KOPT-K1 (cell line): Measurements from ENCODE around the gene ZYG11B.
"Not testable (repeated sequence)": the region's sequence is repeated elsewhere in the genome, so short reads cannot be mapped to it uniquely, and the experiment has no call there.

ENCODE experiments used
- H3K27ac ChIP-seq: fragments of 200-600 bp; sonication (generic); 2 replicates; pipeline ENCODE4 v1.5.1; 2016; ENCODE audit warnings: antibody characterized with exemption, mild to moderate bottlenecking, low read depth, low read length; ENCODE audit not compliant: poor library complexity, severe bottlenecking
- H3K36me3 ChIP-seq: fragments of 200-600 bp; sonication (generic); 2 replicates; pipeline ENCODE4 v1.5.1; 2017; ENCODE audit warnings: antibody characterized with exemption, mild to moderate bottlenecking, low read length, moderate library complexity; ENCODE audit not compliant: insufficient read depth
- H3K9me3 ChIP-seq: fragments of 200-600 bp; sonication (generic); 2 replicates; pipeline ENCODE4 v1.5.1; 2017; ENCODE audit warnings: antibody characterized with exemption, low read length, mild to moderate bottlenecking; ENCODE audit not compliant: insufficient read depth, poor library complexity, severe bottlenecking

The ZYG11B gene

DNA sequence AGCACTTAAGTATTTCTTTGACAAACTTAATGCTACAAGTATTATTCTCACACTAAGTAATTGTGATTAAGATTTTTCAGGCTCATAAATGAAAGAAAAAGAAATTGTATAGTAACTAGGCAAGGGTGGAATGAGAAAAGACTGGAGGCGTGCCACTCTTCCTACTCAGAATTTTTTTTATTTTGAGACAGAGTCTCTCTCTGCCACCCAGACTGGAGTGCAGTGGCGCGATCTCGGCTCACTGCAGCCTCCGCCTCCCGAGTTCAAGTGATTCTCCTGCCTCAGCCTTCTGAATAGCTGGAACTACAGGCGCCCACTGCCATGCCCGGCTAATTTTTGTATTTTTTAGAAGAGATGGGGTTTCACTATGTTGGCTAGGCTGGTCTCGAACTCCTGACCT, 9.1 kb downstream of the ZYG11B start:
- H3K27ac ChIP-seq, H3K36me3 ChIP-seq: not testable (repeated sequence)

DNA sequence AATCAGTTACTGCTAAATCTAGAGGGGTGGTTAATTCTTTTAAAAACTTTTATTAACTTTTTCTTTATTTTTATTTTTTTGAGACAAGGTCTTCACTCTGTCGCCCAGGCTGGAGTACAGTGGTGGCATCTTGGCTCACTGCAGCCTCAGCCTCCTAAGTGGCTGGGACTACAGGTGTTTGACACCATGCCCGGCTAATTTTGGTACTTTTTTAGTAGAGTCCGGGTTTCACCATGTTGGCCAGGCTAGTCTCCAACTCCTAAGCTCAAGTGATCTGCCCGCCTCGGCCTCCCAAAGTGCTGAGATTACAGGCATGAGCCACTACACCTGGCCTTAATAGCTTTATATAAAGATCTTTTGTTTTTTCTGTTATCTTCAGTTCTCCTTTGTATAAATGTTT, 11.9 kb downstream of the ZYG11B start:
- Histone ChIP-seq H3K9me3 (no peaks in the 10 kb centered on the region), H3K27ac (no peak overlapping the region), H3K36me3 (no peaks in the 10 kb centered on the region)

More for the DNA sequence above, 9.1 kb downstream of the ZYG11B start:
- H3K9me3 ChIP-seq = not testable (repeated sequence)

DNA sequence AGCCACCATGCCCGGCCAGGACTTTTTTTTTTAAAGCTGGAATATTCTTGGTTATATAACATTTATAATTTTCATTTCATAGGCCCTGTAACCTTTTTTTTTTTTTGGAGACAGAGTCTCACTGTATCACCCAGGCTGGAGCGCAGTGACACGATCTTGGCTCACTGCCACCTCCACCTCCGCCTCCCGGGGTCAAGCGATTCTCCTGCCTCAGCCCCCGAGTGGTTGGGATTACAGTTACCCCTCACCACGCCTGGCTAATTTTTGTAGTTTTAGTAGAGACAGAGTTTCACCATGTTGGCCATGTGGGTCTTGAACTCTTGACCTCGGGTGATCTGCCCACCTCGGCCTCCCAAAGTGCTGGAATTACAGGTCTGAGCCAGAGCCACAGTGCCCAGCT, 12.6 kb downstream of the ZYG11B start:
- no peaks in the 10 kb centered on the region for H3K36me3 ChIP-seq
- no peaks in the 10 kb centered on the region for H3K9me3 ChIP-seq
- H3K27ac ChIP-seq = no peak overlapping the region

DNA sequence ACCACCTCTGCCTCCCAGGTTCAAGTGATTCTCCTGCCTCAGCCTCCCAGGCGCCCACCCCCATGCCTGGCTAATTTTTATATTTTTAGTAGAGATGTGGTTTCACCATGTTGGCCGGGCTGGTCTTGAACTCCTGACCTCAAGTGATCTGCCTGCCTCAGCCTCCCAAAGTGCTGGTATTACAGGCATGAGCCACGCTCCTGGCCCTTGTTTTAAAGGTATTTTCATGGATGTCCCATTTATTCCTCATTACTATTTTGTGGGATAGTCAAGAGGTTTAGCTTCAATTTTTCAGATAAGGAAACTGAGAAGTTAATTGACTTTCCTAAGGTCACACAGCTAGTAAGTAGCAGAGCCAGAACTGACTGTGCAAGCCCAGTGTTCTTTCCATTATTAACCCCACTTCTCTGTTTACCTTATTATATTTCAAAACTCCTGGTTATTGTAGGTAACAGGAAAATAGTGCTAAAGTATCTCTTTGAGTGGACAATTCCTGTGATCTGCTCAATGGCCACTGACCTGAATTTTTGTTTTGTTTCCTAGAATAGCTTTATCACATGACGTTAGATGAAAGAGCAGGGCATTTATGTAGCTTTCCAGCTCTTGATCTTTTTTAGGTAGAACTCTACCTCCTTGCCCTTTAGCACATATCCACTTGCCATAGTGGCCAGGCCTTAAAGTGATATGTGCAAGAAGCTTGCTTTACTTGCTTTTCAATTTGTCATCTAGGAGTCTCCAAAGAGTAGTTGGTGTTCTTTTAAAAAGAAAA, 13.6 kb downstream of the ZYG11B start:
- H3K9me3 ChIP-seq = no peaks in the 10 kb centered on the region
- H3K27ac ChIP-seq = no peak overlapping the region
- H3K36me3 ChIP-seq = no peaks in the 10 kb centered on the region

DNA sequence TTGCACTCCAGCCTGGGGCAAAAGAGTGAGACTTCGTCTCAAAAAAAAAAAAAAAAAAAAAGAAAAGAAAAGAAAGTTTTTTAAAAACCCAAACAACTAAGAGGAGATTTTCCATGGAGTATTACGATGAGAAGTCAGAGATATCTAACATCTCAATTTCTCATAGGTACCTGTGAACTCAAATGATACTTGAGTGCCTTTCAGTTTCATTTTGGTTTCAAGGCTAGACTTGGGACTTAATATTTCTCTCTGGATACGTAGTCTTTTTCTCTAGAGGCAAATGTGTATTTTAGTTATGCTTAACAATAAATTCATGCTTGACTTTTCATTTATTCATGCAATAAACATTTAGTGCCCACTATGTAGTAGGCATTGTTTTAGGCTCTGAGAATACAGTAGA, 15.0 kb downstream of the ZYG11B start:
- no peaks in the 10 kb centered on the region for H3K36me3 ChIP-seq
- H3K27ac ChIP-seq = no peak overlapping the region

DNA sequence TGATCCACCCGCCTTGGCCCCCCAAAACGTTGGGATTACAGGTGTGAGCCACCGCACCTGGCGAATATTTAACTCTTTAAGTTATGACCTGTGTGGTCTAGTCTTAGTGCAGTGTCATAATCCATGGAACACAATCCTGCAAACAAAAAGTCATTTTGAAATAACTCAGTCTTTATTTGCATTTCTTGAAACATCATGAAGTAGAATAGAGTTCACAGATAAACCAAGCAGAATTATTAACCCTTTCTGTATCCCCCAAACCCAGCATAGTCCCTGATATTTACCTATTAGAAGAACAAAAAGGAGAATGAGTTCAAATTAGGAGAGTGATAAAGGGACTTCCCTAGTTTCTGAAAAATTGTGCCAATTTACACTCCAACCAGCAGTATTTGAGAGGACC, 19.9 kb downstream of the ZYG11B start:
- Histone ChIP-seq H3K36me3 (no peaks in the 10 kb centered on the region), H3K9me3 (no peaks in the 10 kb centered on the region), H3K27ac (no peak overlapping the region)

More for the DNA sequence above, 15.0 kb downstream of the ZYG11B start:
- H3K9me3 ChIP-seq = no peaks in the 10 kb centered on the region

DNA sequence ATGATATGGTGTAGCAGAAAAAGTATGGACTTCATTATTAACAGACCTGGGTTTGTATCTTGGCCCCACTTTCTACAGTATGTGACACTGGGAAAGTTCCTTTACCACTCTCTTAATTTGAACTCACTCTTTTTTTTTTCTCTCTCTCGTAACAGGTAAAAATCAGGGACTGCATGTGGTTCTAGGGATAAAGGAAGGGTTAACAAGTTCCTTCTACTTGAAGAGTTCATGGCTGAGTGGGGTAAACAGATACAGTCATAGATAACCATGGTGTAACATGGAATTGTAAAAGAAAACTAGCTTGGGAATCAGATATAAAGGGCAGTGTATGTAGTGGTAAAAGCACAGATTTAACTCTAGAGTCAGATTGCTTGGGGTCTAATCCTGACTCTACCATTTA, 21.2 kb downstream of the ZYG11B start:
- Histone ChIP-seq H3K36me3 (no peaks in the 10 kb centered on the region), H3K27ac (no peak overlapping the region), H3K9me3 (no peaks in the 10 kb centered on the region)

DNA sequence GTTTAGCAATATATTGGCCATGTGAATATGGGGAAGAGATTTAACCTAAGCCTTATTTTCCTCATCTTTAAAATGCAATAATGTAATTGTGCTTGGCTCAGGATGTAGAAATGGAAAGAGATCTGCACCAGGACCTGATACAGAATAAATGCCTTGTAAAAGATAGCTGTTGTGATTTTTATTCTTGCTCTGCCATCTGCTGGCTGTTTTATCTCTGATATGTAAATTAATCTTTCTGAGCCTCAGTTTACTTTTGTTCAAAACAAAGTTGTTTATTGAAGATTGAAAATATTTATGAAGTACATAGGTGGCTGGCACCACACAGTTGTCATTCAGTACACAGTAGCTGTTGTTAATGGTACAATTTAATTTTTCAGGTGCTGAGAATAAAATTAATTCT, 21.9 kb downstream of the ZYG11B start:
- Histone ChIP-seq H3K9me3 (no peaks in the 10 kb centered on the region), H3K27ac (no peak overlapping the region), H3K36me3 (no peaks in the 10 kb centered on the region)

DNA sequence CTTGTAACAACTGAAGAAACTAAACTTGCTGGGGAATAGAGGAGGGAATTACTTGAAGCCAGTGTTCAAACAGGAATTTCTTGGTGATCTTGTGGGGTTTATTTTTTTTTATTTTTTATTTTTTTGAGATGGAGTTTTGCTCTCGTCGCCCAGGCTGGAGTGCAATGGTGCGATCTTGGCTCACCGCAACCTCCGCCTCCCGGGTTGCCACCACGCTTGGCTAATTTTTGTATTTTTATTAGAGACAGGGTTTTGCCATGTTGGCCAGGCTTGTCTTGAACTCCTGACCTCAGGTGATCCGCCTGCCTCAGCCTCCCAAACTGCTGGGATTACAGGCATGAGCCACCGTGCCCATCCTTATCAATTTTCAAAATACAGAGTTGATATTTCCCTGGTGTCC, 23.2 kb downstream of the ZYG11B start:
- not testable (repeated sequence) for H3K36me3 ChIP-seq, H3K9me3 ChIP-seq, H3K27ac ChIP-seq

DNA sequence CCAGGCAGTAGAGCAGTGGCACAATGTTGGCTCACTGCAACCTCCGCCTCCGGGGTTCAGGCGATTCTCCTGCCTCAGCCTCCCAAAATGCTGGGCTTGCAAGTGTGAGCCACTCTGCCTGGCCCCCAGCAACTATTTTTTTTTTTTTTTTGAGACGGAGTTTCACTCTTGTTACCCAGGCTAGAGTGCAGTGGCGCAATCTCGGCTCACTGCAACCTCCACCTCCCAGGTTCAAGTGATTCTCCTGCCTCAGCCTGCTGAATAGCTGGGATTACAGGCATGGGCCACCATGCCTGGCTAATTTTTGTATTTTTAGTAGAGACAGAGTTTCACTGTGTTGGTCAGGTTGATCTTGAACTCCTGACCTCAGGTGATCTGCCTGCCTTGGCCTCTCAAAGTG, 23.9 kb downstream of the ZYG11B start:
- not testable (repeated sequence) for H3K36me3 ChIP-seq, H3K27ac ChIP-seq

DNA sequence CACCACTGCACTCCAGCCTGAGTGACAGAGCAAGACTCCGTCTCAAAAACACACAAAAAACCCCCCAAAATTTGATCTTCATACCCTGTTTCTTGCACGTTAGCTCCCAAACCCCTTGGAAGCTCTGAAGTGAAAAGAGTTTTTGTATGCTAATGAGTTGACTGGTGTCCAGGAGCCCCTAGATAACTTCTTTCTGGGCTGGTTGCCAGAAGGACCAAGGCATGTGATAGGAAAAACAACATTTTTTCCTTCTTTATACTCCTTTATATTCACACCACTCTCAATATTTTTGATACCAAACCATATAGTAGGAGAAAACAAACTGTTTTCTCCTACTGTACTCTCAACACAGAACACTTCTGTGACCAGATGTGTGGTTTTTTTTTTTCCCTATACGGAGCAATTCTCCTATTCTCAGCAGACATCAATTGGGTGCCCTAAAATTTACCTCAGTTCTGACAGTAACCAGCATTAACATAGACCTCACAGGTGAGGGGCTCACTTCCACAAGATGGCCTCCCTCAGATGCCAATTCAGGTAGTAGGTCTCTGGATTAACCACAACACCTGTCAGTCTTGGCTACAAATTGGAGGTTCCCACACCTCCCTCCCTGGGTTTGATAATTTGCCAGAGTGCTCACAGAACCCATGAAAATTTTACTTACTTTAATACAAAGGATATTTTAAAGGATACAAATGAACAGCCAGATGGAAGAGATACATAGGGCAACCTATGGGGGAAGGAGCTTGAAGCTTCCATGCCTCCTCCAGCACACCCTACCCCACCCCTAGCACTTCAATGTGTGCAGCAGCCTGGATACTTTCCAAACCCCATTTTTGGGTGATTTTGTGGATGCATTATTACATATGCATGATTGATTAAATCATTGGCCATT, 25.6 kb downstream of the ZYG11B start:
- Histone ChIP-seq H3K9me3 (no peaks in the 10 kb centered on the region), H3K27ac (no peak overlapping the region), H3K36me3 (no peaks in the 10 kb centered on the region)

More for the DNA sequence above, 23.9 kb downstream of the ZYG11B start:
- H3K9me3 ChIP-seq = not testable (repeated sequence)

DNA sequence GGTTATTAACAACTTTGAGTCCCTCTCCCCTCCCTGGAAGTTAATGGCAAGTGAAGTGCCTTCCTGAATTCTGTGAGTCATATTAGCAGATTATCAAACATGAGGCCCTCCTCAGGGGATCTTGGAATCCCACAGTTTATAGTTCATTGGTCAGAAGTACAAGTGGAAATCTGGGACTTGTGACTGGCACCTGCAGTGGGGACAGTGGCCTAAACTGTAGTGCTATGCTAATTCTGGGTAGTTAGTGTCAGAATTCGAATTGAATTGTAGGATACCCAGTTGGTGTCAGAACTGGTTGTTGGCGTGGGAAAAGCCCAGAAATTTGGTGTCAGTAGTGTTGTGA, 26.2 kb downstream of the ZYG11B start:
- no peaks in the 10 kb centered on the region for H3K9me3 ChIP-seq
- no peak overlapping the region for H3K27ac ChIP-seq
- H3K36me3 ChIP-seq = no peaks in the 10 kb centered on the region

DNA sequence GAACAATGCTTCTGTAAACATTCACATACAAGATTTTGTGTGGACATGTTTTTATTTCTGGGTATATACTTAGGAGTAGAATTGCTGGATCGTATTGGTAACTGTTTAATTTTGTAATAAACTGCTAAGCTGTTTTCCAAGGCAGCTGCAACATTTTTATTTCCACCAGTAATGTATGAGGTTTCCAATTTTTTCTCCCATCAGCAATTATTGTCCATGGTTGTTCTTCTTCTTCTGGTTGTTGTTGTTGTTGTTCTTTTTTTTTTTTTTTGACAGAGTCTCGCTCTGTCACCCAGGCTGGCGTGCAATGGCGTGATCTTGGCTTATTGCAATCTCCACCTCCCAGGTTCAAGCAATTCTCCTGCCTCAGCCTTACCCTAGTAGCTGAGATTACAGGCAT, 26.9 kb downstream of the ZYG11B start:
- no peaks in the 10 kb centered on the region for H3K9me3 ChIP-seq
- no peak overlapping the region for H3K27ac ChIP-seq

DNA sequence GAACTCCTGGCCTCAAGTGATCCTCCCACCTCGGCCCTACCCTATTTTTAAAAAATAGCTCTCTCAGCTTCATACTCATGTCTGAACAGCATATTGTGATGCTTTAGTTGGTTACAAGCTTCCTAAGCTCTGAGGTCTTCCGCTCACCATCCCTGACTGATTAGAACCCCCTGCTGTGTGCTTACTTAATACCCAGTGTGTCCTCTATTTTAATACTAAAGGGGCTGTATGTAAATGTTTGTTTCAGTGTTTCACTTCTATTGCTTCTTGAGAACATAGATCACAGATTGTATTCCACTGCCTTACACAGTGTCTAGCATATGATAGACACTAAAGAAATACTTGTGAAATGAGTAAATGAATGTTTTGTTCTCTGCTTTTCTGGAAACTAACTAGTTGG, 29.8 kb downstream of the ZYG11B start:
- H3K9me3 ChIP-seq = no peaks in the 10 kb centered on the region
- no peak overlapping the region for H3K27ac ChIP-seq
- no peaks in the 10 kb centered on the region for H3K36me3 ChIP-seq

More for the DNA sequence above, 26.9 kb downstream of the ZYG11B start:
- H3K36me3 ChIP-seq = no peaks in the 10 kb centered on the region

DNA sequence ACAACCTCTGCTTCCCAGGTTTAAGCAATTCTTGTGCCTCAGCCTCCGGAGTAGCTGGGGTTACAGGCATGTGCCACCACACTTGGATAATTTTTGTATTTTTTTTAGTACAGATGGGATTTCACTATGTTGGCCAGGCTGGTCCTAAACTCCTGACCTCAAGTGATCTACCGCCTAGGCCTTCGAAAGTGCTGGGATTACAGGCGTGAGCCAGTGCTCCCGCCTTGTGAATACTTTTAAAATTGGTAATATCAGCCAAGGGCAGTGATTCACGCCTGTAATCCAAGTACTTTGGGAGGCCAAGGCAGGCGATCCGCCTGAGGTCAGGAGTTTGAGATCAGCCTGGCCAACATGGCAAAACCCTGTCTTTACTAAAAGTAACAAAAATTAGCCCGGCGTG, 33.7 kb downstream of the ZYG11B start:
- Histone ChIP-seq H3K27ac (no peak overlapping the region), H3K9me3 (no peaks in the 10 kb centered on the region), H3K36me3 (no peaks in the 10 kb centered on the region)
